Amniotic epithelial cell (primary cell): ENCODE data around the gene OTULINL.

ENCODE experiments used
- DNase-seq: peaks from one replicate; pipeline ENCODE4 v3.0.0-alpha.2; 2010; ENCODE audit warnings: low read depth

OTULINL gene

DNA sequence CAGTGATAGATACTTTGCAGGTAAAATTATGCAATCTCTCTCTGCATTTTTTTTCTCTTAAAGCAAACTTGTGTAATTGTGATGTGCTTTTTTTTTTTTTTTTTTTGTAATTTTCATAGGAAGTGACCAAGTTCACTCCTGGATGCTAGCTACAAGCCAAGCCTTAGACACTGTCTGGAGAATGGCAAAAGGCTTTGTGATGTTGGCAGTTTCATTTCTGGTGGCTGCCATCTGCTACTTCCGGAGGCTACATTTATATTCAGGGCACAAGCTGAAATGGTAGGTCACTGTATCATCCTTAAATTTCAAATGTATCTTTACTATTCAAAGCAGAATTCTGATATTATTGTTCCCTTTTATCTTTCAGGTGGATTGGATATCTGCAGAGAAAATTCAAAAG is 19.3 kb downstream of the OTULINL start:
- no peak for DNase-seq

DNA sequence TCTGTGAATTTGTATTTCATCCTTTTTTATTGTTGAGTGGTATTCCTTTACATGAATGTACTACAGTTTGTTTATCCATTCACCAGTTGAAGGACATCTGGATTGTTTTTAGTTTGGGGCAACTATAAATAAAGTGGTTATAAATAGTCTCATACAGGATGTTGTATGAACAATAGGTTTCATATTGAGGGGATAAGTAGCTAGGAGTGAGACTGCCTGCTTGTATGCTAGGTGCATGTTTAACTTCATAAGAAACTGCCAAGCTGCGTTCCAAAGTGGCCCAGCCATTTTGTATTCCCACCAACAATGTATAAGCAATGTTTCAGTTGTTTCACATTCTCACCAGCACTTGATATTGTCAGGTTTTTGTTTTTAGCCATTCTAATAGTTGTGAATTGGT is 21.5 kb downstream of the OTULINL start:
- DNase-seq: no peak

DNA sequence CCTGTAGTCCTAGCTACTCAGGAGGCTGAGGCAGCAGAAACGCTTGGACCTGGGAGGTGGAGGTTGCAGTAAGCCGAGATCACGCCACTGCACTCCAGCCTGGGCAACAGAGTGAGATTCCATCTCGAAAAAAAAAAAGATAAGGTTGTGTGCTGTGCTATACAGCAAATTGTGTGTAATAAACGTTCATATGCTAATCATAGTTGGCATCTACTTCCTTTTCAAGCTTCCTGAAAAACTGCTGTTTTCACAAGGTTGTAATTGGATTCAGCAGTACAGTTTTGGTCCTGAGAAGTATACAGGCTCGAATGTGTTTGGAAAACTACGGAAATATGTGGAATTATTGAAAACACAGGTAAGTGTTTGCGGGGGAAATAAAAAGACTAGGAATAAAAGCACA is 25.5 kb downstream of the OTULINL start:
- DNase-seq: no peak

DNA sequence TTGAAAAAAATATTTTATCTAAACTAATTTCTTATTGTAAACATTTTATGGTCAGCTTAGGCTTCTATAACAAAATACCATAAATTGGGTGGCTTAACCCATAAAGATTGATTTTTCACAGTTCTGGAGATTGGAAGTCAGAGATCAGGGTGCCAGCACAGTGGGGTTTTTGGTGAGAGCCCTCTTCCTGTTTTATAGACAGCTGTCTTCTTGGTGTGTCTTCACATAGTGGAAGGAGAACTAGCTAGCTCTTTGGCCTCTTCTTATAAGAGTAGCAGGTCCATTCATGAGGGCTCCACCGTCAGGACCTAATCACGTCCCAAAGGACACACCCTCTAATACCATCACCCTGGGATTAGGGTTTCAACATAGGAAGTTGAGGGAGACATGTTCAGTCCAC is 26.6 kb downstream of the OTULINL start:
- no peak for DNase-seq

DNA sequence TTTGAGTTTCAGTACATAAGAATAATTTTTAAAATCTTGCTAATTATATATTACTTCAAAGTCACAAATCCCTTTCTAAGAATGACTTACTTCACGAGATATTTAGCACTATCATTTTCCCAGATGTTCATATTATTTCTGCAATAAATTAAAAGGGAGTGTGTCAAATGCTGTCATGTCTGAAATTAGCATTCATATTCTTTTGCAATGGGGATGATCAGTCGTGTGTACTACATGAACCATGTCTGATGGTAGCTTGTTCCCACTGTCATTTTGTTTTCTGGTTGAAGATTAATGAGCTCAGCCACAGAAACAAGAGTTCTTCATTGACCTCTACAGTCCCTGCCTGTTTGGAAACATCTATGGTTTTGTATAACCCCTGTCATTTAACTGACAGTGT is 30.1 kb downstream of the OTULINL start:
- DNase-seq: no peak

DNA sequence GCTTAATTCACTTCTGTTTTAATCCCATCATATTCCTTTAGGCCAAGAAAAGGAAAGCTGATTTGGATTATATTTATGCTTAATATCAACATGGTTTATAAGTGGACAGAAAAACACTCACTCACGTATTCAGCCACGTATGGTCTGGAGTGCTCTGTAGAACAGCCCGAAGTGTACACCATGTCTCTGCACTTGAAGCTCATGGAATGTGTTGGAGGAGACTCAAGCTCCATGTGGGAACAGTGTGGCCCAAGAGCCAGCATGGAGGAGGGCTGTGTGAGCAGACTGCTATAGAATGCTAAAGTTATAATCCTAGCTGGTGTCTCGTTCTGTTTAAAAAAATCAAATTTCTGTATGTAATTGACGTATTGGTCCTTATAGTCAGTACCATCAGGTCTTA is 32.9 kb downstream of the OTULINL start:
- DNase-seq: no peak

DNA sequence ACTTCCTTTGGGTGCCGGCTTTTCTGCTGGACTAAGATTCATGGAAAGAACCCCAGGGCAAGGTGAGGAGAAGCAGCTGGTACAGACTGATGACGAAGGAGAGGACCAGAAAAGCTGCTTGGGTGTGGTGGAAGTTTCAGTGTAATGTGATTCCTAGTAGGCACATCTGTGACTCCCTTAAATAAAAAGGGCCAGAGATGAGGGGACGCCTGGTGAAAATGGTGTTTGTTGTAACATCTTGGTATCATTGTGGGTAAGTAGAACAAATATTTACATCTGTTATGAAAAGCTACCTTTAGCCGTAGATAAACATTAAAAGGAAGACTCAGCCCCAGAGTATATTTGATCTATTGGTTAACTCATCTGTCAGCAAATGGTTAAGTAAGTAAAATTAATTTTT is 33.8 kb downstream of the OTULINL start:
- DNase-seq: no peak

DNA sequence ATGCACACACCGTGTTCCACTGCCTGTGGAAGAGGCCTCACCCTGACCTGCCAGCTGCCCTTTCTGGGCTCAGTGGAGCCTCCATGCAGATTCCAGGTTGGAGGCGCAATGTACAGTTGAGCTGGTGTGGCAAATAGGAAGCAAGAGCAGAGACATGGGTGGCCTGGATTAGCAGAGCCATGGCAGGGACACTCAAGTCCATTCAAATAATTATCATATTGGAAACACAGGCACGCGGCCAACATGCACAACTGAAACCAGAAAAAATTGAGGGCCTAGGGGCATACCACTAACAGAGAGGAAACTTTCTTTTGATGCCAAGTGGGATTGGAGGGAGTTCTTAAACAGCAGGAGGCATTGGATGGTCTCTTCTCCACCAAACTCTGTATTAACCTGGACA is 35.8 kb downstream of the OTULINL start:
- DNase-seq: no peak

DNA sequence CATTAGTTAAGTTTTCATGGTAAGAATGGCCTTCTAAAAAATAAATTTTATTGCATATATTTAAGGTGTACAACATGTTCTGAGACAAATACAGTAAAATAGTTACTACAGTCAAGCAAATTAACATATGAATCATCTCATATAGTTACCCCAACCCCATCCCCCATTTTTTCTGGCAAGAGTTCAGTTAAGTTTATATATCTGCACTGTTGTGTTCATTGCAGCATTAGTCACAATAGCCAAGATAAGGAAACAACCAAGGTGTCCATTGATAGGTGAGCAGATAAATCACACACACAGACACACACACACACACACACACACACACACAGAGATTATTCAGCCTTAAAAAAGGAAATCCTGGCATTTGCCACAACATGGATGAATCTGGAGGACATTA is 45.7 kb downstream of the OTULINL start:
- peak; percentile 87 for DNase-seq

DNA sequence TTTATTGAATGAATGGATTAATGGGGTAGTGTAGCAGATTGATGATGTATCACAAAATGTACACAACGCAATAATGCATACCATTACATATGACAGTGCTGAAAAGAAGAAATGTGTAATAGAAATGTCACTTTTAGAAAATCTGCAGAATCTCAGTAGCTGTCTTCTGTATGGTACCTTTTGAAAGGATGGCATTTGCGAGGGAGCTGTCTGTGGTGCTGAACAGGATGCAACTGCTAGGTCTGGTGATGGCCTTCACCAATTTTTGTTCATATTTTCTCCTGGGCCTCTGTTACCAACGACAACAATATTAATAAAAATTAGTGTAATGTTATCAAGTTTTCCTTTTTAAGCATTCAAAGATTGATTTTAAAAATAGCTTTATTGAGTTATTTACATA is 46.8 kb downstream of the OTULINL start:
- peak; percentile 67 for DNase-seq

DNA sequence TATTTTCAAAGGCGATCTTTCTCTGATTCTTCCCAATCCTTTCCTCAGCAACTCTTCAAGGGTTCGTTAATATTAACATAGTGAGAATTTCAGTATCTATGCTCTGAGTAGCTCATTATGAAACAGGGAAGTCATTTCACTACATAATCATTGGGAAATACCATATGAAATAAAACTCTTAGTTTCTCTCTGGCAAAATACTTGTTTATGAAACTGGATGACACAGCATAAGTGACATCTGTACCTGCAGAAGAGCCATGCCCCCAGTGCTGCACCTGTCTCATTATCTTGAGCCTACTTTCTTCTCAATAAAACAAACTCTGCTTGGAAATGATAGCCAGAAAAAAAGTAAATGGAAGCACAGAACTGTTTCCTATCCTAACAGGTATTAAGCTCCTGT is 49.1 kb downstream of the OTULINL start:
- no peak for DNase-seq

DNA sequence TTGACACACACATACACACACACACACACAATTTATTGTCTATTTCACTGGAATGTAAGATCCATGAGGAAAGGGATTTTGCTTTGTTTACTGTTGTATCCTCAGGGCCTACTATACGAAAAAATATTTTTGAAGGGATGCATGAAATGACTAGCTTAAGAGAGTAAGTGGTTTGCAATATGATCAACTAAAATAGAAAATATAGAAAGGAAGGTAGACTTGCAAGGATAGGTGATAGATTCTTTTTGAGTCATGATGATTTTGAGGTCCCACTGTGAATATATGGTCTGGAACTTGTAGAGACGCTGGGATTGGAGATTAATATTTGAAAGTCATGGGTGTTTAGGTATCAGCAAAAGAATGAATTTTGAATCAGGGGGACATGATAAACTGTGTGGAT is 54.1 kb downstream of the OTULINL start:
- DNase-seq: no peak

DNA sequence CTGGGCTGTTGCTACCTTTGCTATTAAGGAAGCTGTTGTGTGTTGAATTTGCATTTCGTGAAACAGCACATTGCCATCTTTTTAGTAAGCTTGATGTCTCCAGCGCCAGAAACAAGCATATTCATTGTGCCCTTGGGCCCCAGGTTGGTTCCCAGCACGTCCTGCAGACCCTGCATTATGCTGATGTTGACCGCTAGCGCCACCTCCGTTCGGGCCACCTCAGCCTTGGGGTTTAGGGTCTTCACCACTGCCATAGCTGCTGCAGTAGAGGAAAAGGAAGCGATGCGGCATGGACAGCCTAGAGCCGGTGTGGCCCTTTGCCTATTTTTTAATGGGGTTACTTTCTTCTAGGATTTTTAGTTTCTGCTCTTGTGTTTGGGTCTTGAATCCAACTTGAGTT is 59.2 kb downstream of the OTULINL start:
- DNase-seq: no peak

DNA sequence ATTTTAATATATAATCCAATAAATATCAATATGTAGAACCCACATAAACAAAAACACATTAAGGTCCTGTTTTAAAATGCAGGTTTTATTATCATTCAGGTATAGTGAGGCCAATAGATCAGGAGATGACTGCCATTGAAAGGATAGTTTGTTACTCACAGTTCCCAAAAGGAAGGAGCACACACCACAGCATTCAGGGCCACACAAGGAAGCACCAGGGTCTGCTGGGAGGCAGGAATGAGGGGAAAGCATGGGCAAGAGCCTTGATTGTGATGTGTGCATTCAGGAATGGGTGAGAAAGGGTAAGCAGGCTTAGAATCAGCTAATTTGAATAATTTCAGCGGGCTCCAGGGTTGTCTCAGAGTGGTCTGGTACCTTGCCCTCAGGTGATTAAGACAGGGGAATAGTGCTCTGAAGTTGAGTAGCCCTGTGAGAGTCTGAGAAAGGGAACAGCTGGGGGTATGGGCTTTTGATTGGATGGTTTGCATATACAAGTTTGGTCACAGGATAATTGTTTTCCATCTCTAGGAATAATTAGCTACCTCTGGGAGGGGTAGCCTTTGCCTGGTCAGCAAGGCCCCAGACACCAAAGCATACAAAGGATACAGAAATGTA is 63.1 kb downstream of the OTULINL start:
- no peak for DNase-seq

DNA sequence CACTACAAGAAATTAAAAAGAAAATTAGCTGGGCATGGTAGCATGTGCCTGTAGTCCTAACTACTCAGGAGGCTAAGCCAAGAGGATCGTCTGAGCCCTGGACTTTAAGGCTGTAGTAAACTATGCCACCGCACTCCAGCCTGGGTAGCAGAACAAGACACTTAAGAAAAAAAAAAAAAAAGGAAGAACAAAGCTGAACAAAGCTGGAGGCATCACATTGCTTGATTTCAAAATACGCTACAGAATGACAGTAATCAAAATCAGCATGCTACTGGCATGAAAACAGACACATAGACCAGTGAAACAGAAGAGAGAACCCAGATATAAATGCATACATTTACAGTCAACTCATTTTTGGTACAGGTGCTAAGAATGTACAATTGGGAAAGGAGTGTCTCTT is 68.5 kb downstream of the OTULINL start:
- no peak for DNase-seq

DNA sequence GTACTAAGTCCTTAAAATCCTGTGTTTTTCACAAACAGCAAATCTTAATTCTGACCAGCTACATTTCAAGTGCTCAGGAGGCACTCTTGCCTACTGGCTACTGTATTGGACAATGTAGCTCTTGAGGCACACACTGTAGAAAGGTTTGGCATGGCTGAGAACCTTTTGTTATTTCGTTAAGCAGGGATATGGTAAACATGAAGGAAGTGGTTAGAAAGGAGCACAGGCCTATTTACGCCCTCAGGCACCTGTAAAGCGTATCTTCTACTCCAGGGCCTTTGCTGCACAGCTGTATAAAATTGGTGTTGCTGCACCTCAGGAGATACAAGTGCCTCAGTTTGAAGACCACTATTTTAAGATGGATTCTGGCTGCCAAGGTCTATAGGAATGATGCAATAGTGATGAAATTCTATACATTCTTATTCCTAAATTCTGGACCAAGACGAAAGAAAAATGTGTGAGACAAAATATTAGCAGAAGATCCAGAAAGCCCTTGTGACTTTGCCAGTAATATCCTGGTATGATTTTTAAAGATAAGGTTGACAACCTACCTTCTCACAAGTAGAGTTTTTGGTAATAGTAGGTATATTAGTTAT is 73.7 kb downstream of the OTULINL start:
- DNase-seq: no peak

DNA sequence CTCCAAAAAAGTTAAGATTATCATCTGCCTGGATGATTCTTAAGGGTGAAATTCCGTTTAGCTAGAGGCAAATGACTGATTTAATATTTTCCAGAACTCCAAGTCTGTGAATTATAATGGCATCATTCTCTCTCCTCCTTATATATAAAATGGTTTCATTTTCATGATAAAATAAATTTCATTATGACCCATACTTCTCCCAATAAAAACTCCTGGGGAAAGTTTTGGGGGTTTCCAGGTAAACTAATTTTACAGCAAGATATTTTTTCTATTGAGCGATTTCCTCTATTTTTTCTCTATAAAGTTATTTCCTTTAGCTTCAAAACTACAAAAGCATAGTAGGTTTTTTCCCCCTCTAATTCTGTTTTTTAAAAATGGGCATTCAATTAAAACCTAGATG is 75.3 kb downstream of the OTULINL start:
- no peak for DNase-seq

DNA sequence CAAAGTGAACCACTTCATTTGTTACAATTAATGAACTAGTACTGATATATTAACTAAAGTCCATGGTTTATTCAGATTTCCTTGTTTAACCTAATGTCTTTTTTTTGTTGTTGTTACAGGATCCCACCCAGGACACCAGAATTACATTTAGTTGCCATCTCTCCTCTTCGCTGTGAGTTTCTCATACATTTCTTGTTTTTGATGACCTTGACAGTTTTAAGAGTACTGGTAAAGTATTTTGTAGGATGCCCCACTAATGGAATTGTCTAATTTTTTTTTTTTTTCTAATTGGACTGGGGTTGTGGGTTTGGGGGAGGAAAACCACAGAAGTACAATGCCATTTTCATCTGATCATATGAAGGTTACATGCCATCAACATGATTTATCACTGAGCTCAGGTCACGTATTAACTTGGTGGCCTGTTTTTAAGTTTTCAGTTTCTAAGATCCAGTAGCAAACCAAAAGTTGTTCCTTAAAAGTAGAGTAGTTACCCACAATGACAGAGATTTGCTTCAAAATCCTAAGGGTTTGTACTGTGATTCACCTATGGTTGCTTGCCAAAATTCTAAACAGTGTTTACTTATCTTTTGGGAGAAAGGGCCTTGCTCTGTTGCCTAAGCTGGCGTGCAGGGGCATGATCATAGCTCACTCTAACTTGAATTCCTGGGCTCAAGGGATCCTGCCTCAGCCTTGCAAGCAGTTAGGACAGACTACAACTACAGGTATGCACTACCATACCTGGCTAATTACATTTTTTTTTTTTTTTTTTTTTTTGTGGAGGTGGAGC is 78.4 kb downstream of the OTULINL start:
- peak; percentile 57 for DNase-seq

DNA sequence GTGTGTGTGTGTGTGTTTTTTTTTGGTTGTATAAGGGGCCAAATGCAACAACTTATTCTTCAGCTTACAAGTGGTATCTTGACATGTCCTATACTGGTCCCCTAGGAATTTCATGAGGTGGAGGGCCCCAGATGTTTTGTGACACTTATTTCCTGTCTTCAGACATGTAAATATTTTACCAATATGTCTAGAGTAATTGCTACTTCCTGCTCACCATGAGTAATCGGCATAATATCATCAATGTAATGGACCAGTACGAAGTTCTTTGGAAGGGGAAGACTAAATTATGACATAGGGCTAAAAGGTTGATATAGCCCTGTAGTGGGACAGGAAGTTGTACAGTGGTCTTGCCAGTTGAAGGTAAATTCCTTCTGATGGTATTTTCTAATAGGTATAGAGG is 79.2 kb downstream of the OTULINL start:
- no peak for DNase-seq
